HG02938 (cell line): ENCODE results near the gene TTLL7.

Experiments
- ATAC-seq: cut with Tn5 transposase; IDR thresholded peaks from one replicate; pipeline ENCODE4 v1.9.1; 2021; ENCODE audit warnings: mild to moderate bottlenecking, moderate library complexity; ENCODE audit not compliant: unreplicated experiment

TTLL7 gene

DNA sequence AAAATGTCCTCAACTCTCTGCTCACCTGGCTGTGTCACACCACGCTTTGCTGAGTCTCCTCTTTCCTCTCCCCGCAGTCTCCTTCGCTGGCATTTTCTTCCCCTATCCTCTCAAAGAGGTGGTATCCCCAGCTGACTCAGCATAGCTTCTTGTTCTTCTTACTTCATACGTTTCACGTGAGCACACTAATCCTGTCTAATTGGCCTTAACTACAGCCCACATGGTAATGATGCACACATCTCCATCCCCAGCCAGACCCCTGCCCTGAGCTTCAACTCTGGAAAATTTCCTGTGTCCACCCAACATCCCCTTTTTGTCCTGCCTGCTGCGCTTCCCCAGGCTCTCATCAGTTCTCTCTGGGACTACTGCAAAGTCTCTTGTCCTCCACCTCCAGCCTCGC, 169.8 kb downstream of the TTLL7 start:
- no peak for ATAC-seq

DNA sequence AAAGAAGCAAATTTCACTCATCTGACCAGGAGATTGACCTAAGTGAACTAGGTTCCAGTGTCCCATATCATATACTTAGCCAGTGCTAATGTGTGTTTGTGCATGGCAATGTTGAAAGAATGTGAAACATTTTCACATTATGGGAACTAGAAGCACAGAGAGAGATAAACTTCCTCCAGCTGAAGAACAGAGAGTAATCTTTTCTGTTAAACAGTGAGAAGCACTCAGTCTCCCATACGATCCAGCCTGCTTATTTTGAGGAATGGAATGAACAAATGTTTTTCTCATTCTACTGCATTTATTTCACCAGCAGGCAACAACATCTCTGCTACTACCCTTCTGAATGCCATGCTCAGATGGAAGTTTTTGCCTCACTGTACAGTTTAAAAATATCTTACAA, 170.5 kb downstream of the TTLL7 start:
- ATAC-seq, result no peak

DNA sequence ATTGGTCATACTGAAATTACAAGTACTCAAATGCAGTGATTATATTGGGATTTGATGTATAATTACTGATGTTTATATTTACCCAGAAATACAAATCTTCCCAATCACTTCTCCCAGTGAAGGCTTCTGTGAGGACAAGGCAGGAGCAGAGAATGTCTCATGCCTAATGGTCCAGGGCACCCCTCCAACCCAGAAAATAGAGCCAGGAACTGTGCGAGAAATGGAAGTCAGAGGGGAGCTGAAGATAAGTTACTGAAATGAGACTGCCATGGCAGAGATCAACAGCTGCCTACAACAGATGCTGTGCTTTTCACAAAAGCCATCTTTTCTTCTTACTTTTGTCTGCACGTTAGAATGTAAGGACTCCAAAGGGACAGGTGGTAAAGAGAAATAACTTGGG, 171.2 kb downstream of the TTLL7 start:
- ATAC-seq, result no peak

DNA sequence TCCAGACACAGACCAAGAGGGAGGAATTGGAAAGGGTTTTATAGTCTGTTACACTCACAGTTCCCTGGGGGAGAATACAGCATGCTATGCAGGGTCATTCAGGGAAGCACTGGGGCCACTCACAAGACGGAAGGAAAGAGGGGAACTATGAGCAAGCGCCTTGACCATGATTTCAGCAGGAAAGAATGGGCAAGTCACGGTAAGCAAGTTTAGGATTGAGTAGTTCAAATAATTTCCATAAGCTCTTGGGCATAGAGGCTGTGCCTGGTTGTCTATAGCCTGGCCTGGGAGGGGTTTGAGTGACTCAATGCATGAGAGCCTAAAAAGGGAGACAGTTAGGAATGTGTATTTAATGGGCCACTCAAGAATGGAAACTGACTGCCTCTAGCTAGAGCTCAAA, 176.7 kb downstream of the TTLL7 start:
- ATAC-seq, result no peak

DNA sequence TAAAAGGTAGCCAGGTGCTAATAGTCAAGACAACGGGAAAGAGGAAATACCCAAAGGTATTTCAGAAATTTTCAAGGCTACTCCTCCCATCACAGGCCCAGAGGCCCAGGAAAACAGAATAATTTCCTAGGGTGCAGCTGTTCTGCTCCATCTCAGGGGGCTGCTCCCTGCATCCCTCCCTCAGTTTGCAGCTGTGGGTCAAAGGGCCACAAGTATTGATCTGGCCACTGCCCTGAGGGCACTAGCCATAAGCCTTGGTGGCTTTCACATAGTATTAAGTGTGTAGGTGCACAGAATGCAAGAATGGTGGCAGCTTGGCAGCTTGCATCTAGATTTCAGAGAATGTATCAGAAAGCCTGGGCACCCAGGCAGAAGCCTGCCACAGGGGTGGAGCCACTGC, 179.5 kb downstream of the TTLL7 start:
- no peak for ATAC-seq

DNA sequence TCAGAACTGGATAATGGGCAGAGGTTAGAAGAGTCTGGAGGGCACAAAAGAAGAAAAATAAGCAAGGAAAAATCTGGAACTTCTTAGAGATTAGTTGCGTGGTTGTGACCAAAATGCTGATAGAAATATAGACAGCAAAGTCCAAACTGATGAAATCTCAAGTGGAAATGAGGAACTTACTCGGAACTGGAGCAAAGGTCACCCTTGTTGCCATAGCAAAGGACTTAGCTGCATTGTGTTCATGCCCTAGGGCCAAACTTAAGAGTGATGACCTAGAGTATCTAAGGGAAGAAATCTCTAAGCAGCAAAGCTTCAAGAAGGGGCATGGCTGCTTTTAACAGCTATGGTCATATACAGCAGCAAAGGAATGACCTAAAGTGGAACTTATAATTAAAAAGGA, 180.0 kb downstream of the TTLL7 start:
- ATAC-seq, result no peak

DNA sequence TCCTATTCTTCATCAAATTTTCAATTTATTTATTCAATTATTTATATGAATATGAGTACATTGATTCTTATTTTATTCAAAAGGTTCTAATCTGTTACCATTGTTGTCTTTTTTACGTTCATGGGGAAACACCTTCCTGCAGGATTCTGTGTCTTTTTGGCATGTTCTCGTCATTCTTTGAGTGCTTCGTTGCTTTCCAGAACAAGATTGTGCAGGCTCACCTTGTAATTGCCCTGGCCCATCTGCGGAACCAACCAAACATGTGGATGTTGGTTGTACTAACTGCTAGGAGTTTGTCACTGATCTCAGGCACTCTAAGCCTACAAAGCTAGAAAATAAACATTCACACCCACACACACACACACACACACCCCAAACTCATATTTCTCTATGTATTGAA, 182.1 kb downstream of the TTLL7 start:
- ATAC-seq, result no peak

DNA sequence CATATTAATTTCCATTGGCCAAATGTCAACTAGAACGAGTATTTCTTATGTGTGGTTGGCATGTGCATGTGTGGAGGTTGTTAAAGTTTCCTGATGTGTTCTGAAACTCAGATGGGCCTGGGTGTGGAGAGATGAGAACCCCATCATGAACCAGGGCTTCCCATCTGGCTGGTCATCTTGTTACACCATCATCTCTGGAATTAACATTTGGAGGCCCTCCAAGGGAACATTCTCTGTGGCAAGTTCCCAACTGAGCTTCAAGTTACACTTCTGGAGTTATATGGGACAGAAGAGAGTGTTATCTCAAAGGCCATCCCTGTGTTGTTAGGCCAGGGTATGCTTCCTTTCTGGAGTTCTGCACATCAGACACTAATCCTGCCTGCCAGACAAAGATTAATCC, 183.6 kb downstream of the TTLL7 start:
- no peak for ATAC-seq
